Activated CD8-positive, alpha-beta memory T cell treated with anti-CD3 and anti-CD28 coated beads for 48 hours (primary cell): ENCODE data around the gene TNRC6C.
"Not testable (repeated sequence)": the region's sequence is repeated elsewhere in the genome, so short reads cannot be mapped to it uniquely, and the experiment has no call there.

ENCODE experiments used
- DNase-seq, 3 experiments: peaks; one replicate each; pipeline ENCODE4 v3.0.0-alpha.2; 2020; ENCODE audit warnings: low read depth in 2 of 3, low spot score in 2 of 3

The TNRC6C gene

DNA sequence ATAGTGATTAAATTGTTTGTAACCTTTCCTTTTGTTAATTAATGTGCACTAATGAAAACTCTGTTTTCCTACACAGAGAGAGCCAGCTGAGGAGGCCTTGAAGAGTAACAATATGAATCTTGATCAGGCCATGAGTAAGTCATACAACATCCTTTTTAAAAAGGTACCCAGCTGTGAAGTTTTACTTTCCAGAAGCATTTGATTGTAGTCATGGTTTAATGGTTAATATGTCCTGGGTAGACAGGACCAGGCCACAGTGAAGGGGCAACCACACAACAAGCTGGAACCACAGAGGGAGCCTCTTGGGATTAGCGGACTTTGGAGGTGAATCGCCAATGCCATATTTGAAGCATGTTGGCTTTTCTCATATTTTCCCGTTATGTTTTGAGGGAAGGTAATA lies 114.5 kb downstream of the TNRC6C start:
- DNase-seq: no peak

DNA sequence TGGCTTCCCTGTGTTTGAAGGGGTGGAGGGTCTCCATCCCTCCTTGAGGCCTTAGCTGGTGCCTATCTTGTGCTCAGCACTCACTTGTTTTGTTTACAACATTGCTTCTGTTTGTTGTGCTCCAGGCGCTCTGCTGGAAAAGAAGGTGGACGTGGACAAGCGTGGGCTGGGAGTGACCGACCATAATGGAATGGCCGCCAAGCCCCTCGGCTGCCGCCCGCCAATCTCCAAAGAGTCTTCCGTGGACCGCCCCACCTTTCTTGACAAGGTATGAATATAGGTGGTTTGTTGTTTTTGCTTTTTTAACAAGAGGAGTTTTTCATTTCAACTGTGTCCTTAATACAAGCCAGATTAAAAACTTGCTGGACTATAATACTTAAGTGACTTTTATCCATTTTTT lies 116.5 kb downstream of the TNRC6C start:
- no peak for DNase-seq

DNA sequence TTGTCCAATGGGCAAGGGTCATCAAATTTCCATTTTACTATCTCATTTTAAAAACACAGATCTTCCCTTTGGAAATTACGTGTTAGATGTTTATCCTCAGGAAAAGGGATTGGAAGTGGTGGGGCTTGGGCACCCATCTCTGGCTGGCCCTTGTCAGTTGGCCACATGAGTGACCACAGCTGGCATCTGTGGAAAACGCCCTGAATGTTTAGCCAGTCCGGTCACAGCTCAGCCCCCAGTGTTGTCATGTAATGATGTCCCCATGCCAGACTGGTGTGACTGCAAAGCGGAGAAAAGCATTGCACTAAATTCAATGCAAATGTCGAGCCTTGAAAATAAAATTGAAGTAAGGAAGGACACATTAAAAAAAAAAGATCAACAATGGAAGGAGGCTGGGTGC lies 117.0 kb downstream of the TNRC6C start:
- no peak for DNase-seq

DNA sequence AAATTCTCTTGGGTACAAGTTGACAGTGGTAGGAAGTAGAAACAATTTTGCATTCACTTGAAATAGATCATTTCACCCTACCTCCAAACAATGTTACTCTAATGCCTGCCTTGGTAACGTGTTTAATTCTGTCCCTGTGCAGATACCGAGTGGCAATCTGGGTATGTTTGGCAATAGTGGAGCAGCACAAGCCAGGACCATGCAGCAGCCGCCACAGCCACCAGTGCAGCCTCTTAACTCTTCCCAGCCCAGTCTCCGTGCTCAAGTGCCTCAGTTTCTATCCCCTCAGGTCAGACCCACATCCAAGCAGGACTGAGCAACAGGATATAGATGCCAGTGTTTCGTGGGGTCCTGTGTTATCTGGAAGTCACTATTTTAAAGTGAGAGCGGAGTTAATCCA lies 120.8 kb downstream of the TNRC6C start:
- no peak for DNase-seq

DNA sequence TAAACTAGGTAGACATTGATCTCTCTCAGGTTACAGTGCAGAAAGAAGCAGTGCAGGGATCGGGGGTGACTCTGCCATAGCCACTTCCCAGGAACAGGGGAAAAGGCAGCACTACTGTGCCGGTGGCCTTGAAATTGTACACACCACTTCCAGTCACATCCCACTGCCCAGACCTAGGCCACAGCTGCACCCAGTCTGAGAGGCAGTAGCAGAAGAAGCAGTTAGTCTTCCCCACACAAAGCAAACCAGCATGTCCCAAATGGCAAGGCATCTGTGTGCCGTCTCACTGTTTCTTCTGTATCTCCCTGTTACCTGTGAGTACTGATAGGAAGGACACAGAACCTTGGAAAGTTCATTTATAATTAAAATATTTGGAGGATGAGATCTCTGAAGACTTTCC lies 123.0 kb downstream of the TNRC6C start:
- no peak for DNase-seq

DNA sequence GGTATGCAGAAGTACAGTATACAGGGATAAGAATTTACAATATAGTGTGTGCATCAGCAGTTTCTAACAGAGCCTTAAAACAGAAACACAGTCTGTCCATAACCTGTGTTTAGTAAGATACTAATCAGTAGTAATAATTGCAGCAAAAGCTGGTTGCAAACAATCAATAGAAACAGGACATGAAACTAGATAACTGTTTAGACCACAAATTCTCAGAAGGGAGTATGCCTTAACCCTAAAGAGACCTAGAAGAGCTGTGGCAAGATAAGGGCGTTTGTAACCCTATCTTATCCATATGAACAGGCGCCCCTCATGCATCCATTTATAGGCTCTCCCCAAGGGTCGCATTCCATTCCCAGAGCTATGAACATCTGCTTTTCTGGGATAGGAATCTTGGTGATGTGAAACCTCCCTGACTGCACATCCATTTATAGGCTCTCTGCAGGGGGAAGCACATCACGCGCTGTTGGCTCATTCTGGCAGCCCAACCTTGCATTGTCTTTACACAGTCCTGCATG lies 123.9 kb downstream of the TNRC6C start:
- not testable (repeated sequence) for DNase-seq

DNA sequence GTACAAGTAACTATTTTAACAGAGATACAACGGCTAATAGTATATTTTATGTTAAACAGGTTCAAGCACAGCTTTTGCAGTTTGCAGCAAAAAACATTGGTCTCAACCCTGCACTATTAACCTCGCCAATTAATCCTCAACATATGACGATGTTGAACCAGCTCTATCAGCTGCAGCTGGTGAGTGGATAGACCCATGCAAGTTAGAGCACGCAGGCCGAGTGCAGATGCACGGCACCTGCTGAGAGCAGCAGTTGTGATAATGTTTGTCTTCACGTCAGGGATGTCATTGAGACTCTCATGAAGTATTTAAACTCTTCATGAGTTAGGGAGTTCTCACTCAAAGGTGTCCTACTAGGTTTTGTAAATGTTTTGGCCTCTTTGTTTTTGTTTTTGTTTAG lies 124.5 kb downstream of the TNRC6C start:
- DNase-seq: no peak

DNA sequence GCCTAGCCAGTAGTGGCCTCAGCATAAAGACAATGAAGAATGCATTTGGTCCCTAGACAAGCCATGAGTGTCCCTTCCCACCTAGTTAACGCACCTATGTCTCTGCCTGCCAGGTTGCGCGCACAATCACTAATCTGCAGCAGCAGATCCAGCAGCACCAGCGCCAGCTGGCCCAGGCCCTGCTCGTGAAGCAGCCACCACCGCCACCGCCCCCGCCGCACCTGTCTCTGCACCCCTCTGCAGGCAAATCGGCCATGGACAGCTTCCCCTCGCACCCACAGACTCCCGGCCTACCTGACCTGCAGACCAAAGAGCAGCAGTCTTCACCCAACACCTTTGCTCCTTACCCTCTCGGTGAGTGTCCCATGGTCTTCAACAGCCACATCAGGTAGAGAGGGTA lies 128.2 kb downstream of the TNRC6C start:
- DNase-seq: no peak

DNA sequence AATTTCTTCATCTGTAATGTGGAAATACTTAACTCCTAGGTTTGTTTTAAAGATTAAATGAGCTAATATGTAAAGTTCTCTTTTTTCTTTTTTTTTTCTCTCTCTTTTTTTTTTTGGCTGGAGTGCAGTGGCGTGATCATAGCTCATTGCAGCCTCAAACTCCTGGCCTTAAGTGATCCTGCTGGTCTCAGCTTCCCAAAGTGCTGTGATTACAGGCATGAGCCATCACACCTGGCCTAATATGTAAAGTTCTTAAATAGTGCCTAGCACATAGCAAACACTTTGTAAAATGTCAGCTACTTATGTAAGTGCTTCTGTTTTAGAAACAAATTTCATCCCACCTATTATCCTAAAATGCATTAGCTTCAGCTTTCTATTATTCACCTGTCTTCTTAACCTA lies 130.0 kb downstream of the TNRC6C start:
- no peak for DNase-seq

DNA sequence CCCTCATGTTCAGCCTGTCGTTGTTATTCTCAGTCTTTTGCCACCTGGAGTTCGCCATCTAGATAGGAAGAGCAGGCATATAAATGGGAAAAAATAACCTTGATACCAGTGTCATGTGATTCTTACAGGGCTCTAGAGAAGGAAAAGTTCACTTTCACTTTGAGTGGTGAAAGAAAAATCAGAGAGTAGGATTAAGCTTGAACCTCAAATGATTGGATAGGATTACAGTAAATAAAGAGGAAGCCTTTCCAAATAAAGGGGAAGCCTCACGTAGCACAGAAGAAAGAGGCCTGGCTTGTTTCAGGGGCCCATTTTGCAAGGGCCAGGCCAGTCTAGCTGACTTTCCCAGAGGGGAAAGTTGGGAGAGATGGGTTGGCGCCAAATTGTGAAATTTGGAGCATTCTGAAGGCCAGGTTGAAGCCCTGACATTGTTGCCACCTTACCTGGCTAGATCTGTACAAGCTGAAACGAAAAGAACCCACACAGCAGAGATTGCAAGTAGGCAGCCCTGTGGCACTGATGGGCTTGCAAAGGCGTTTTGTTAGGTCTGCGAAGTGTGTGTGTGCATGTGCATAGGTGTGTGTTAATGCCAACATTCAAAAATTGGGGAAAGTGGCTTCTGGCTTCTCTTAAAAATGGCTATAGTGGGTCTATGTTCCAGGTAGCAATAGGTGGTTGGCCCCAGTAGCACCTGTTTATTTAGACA lies 131.2 kb downstream of the TNRC6C start:
- no peak for DNase-seq

DNA sequence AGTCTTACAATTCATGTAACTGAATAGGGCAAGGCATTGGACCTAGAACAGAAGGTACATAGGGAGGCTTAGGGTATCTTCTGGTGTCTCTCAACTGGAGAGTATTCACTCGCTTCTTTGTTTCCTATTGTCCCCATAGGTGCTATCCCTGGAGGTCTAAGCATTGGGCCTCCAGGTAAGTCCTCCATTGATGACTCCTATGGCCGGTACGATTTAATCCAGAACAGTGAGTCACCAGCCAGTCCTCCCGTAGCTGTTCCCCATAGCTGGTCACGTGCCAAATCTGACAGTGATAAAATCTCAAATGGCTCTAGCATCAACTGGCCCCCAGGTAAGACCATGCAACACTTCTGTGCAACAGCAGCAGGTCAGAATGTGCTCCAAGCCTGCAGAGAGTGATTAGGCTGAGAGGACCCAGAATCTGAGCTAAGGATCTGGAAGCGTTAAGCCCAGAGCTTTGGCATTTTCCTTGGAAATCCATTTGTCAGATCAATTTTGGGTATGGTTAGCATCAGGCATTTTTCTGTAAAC lies 134.4 kb downstream of the TNRC6C start:
- no peak for DNase-seq

DNA sequence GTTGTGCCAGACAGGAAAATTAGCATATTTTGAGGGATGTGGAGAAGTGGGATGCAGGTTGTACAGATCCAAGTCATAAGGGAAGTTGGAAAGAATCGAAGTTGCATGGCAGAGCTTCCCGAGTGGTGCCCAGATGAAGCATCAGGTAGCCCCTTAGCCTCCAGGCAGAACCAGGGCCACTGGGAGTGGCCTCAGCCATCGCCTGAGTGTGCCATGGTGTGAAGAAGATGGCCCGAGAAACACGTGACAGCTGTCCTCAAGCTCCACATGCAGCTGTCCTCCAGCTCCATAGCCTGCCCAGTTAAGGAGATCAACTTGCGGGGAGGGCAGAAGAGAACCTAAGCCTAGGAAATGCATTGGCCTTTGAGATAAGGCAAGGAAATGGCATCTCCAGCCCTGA lies 136.5 kb downstream of the TNRC6C start:
- DNase-seq: no peak

DNA sequence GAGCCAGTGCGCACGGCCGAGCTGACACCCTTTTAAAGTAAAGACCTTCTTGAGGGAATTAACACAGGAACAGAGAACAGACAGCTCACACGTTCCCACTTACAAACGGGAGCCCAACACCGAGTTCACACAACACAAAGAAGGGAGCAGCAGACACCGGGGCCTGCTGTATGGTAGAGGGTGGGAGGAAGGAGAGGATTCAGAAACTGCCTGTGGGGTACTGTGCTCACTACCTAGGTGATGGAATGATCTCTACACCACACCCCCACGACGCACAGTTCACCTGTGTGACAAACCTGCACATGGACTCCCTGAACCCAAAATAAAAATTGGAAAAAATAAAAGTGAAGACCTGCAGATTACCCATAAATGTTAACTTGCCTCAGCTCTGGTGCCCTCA lies 137.6 kb downstream of the TNRC6C start:
- no peak for DNase-seq

DNA sequence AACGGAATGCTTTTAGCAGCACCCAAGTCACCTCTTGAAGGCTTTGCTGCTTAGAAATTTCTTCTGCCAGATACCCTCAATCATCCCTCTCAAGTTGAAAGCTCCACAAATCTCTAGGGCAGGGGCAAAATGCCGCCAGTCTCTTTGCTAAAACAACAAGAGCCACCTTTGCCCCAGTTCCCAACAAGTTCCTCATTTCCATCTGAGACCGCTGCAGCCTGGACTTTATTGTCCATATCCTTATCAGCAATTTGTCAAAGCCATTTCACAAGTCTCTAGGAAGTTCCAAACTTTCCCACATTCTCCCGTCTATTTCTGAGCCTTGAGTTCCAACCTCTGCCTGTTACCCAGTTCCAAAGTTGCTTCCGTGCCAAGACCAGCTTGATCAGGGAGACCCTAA lies 142.6 kb downstream of the TNRC6C start:
- no peak for DNase-seq

DNA sequence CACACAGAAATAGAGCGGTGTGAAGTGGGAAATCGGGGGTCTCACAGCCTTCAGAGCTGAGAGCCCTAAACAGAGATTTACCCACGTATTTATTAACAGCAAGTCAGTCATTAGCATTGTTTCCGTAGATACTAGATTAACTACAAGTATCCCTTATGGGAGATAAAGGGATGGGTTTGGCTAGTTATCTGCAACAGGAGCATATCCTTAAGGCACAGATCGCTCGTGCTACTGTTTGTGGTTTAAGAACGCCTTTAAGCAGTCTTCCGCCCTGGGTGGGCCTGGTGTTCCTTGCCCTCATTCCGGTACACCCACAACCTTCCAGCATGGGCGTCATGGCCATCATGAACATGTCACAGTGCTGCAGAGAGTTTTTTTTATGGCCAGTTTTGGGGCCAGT lies 143.0 kb downstream of the TNRC6C start:
- DNase-seq: no peak

DNA sequence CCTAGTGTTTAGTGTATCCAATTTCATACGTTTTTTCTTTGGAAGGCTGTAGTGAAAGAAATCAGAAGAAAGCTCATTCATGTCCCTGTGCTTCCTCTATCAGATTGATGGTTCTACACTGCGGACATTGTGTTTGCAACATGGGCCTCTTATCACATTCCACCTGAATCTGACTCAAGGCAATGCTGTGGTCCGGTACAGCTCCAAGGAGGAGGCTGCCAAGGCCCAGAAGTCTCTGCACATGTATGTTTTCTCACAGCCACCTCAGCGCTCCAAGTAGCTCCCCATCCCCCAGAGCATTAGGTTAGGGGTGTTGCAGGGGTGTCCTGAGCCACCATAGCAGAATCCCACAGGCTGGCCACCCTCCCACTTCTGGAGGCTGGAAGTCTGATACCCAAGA lies 144.8 kb downstream of the TNRC6C start:
- DNase-seq: no peak

DNA sequence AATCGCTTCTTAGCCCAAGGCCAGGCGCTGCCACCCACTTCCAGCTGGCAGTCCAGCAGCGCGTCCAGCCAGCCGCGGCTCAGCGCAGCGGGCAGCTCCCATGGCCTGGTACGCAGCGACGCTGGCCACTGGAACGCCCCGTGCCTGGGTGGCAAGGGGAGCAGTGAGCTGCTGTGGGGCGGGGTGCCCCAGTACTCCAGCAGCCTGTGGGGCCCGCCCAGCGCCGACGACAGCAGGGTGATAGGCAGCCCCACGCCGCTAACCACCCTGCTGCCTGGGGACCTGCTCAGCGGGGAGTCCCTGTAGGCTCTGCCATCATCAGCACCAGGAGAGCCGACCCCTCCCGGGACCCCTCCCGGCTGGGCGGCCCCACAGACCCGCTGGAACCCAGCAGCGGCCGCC lies 146.0 kb downstream of the TNRC6C start:
- DNase-seq: no peak

DNA sequence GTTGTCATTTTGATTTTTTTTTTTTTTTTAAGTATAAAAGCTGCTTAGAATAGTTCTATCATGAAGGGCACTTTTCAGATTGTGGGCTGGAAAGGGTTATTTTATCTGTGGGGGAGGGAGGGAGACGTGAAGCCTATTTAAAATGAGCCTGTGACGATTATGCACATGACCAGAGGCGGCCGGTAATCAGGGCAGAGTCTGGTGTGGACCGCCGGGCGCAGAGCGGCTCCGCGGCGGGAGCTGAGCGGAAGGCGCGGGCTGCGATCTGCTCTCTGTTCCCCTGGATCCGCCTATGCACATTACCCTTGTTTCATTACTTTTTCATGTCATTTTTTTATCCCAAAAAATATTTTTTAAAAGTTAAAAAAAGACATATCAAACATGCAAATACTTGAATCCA lies 146.6 kb downstream of the TNRC6C start:
- DNase-seq: no peak

DNA sequence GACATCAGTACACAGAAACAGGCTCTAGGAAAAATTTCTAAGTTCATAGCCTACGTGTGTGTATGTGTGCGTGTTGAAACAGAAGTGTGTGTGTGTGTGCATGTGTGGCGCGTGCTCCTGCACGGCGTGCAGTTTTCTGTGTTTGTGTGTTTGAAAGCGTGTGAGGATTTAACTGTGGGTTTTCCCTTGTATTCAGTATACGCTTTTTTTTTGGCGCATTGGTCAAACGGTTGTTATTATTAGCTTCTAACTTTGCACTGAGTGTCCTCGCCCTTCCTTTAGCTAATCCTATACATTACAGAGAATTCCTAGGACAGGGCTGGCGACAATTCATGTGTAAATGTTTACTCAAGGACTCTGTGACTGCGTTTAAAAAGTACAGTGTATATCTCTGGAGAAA lies 147.0 kb downstream of the TNRC6C start:
- DNase-seq: no peak

DNA sequence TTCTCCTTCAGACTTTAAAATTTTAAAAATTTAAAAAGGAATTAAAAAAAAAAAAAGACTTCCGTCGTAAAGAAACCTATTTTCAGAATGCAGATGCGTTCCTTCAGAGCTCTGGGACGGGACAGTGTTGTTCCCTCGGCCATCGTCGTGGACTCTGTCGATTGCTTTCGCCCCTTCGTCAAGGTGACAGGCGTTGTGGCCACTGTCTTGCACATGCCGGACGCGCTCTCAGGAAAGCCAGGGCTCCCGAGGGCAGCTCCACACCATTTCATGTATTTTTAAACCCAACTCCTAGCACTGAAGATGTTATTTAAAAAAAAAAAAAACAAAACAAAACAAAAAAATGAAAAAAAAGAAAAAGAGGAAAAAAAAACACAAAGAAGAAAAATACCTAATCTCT lies 147.7 kb downstream of the TNRC6C start:
- DNase-seq: no peak

DNA sequence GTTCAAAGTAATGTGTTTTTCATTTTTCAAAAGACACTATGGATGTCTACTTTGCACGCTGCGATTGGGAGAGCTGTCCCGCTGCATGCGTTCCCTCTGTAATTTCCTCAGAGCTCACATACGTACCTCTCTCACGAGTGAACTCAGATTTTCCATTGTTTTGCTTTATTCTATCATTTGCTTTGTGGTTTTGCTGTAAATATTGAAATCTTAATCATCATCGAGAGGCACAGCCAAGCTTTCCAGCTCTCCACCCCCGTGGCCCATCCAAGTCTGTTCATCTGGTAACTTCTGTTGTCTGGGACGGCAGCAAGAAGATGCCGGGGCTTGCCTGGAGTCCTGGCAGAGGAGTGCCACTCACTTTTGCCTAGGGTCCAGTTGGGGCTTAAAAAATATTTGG lies 149.0 kb downstream of the TNRC6C start:
- no peak for DNase-seq

DNA sequence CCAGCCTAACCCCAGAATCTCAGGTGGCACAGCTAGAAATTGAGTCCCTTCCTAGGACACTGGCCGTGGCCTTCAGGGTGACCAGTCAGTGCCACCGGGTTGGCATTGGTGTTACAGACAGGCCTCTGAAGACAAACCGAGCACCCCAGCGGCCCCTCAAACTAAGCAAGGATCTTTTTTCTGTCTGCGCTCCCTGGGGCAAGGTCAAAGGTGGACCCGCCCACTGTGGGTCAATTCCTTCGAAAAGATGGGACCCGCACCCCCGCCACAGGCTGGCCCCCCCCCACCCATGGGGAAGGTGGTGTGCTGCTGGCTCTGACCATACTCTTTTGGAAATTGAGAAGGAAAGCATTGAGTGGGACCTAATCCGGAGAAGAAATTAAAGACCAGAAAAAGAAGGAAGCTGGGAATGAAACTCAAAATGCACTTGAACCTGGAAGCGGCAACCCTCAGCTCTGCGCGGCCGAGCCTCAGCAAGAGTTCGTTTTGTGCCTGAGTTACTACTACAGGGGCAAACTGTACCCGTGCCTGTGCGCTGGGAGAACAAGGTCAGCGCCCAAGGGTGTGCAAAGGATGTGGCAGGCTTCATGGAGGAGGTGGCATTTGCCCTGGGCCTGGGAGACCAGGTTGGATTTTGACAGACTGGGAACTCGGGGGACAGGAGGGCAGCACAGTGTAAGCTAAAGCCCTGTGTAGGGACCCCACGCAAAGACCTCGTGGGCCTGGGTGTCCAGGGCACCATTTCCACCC lies 149.6 kb downstream of the TNRC6C start:
- DNase-seq: no peak
